NCI-H146 treated with DMSO at 0.1 percent for 48 hours (cell line): ENCODE results near the gene CUL4B.
A peak's percentile ranks its signal among the peaks of the same experiment; 100 is the strongest.
"Not testable (repeated sequence)": the region's sequence is repeated elsewhere in the genome, so short reads cannot be mapped to it uniquely, and the experiment has no call there.

Source experiments
- DNase-seq: peaks from one replicate; lab custom pipeline; 2025; ENCODE audit not compliant: unreplicated experiment; lab: John Stamatoyannopoulos, UW

Gene CUL4B

GRCh38 chrX:120560842-120561633, at the start of gene CUL4B:
Gene CUL4B (minus strand): TSS chrX:120560962. CDS start chrX:120560638, 324 bp downstream.
- DNase-seq, result peak; percentile 76

- DNase-seq, result peak; percentile 37
Observed at GRCh38 chrX:120604361-120604782, 43.6 kb upstream of the CUL4B start.

GRCh38 chrX:120603707-120604360, 43.1 kb upstream of the CUL4B start, which contains the start of gene MCTS1:
Gene MCTS1 (plus strand): TSS chrX:120604101. CDS start chrX:120604237, 136 bp downstream.
- DNase-seq, result peak; percentile 89

DNA sequence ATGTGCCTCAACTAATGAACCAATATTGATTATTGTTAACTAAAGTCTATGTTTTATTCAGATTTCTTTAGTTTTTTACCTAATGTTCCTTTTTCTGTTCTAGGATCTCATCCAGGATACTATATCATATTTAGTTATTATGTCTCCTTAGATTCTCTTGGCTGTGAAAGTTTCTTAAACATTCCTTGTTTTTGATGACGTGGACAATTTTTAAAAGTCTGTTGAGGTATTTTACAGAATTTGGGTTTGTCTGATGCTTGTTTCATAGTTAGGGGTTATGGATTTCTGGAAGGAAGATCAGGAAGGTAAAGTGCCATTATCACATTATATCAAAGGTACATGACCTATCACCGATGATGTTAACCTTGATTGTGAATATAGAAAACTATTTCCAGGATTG, 24.9 kb upstream of the CUL4B start:
- DNase-seq, result no peak

DNA sequence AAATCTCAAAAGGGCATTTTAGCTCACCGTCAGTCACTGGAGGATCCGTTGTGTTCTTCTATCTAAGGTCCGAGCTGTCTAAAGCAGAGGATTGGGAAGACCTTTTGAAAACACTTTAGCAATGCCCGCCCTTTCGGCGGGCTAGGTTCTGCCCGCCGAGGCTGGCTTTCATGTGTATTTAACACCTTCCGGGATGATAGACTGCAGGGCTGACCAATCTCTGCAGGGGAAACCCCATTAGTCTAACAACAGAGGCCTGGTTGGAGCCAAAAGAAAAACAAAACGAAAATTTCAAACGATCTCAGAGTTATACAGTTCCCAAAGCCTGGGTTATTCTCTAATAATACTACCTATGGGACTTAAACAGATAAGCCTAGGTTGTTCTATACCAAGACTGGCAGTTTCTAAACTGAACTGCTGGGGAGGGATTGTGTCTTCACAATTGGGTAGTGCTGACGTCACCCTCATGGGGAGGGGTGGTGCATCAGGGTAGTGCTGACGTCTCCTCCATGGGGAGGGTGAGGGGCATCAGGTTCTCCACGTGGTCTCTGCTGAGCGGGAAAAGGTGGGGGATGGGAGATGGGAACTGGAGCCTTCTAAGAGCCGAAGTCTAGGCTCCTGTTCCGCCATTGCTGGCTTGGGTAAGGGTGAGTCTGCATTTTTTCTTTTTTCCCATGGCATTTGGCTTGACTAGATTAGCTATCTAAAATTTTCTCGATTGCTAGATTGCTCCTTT, 14.8 kb upstream of the CUL4B start:
- DNase-seq, result no peak

GRCh38 chrX:120573806-120574205, 13.0 kb upstream of the CUL4B start:
- DNase-seq, result not testable (repeated sequence)

GRCh38 chrX:120570011-120570600, 9.3 kb upstream of the CUL4B start:
- no peak for DNase-seq

- DNase-seq, result no peak
Observed at GRCh38 chrX:120568609-120569008, 7.8 kb upstream of the CUL4B start.

DNA sequence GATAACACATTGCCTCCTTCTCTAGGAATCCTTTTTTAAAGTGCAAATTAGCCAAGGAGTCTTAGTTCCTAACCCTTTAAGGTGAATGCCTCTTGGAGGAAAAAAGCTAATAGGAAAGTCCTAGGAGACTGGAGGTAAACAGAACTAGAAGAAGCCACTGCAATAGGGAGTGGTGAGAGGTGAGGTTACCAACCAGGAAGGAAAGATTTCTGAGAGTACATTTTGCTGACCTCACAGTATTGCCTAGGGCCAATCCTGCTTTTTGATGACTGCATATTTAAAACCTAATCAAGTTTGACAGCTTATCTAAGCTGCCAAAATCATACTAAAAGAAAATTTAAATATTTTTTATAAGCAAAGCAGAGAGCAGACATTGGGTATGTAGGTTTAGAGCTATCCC, 7.3 kb upstream of the CUL4B start:
- no peak for DNase-seq

GRCh38 chrX:120566817-120567216, 6.1 kb upstream of the CUL4B start:
- DNase-seq, result no peak

GRCh38 chrX:120564925-120565324, 4.2 kb upstream of the CUL4B start:
- no peak for DNase-seq

- DNase-seq, result no peak
Observed at GRCh38 chrX:120562569-120562926, 1.8 kb upstream of the CUL4B start.

DNA sequence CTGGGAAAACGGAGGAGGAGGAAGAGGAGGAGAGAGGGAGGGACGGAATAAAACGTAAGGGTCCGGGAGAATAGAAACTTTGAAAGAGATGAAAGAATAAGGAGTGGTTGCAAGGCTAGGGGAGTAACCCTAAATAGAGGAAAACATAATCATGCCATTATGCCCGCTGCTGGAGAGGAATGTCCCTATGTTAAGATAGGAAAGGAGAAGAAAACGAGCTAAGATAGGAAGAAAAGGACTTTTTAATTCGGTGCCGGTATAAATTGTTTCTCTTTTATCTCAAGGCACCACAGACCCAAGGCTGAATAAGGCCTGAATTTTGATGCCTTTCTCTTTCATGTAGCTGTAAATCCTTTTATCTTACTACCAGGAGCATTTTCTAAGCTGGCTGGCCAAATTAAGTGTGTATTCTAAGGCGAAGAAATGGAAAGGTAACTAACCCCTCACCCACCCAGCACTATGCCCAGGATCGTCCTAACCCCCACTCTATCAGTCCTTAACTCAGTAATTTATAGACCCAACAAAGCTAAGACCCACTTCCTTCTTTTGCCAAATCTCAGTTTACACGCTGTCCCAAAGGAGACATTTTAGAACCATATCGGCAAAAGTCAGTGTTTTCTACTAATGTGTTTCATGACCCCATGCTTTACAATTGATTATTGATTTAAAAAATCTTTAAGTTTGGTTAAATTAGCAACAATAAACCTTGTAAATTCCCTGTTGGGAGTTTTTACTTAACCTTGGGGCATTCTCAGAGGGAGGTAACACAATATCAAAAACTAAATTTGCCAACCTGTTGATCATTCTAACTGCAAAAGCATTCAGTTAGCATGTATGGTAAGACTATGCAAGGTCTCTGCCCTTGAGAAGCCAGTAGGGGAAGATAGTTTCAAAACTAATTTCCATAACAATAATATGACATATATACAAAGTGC, 1.1 kb upstream of the CUL4B start:
- DNase-seq, result peak; percentile 68

DNA sequence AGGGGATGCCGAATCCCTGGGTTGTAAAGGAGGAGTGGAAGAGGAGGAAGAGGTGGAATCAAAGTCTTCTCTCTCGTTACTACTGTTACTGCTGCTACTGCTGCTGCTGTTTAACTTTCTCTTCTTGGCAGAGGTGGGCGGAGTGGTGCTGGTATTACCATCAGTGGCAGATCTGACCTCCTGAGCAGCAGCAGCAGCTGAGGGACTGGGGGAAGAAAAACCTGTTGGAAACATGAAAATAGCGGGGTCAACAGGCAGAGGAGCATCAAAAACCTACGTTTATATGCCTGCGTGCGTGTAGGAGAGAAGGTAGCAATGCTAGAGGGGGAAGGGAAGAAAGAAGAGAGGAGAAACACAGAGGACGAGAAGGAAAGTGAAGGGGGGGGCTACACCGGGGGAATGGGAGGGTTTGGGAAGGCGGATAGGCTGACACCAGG, 339 bp downstream of the CUL4B start:
- DNase-seq, result no peak

GRCh38 chrX:120559804-120560203, 958 bp downstream of the CUL4B start:
- DNase-seq, result peak; percentile 5

DNA sequence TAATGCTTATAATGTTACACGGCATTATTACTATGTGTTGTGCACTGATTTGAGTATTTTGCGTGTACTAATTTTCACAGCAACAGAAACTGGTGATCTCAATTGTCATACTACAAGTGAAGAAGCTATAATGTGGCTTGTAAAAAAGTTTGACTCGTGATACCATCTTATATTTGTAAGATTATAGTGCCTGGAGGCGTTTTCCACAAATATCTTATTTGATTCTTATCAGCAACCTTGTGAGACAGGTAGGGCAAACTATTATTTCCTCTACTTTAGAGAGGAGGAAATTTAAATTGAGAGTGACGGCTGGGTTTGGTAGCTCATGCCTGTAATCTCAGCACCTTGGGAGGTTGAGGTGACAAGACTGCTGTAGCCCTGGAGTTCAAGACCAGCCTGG, 4.5 kb downstream of the CUL4B start:
- no peak for DNase-seq

DNA sequence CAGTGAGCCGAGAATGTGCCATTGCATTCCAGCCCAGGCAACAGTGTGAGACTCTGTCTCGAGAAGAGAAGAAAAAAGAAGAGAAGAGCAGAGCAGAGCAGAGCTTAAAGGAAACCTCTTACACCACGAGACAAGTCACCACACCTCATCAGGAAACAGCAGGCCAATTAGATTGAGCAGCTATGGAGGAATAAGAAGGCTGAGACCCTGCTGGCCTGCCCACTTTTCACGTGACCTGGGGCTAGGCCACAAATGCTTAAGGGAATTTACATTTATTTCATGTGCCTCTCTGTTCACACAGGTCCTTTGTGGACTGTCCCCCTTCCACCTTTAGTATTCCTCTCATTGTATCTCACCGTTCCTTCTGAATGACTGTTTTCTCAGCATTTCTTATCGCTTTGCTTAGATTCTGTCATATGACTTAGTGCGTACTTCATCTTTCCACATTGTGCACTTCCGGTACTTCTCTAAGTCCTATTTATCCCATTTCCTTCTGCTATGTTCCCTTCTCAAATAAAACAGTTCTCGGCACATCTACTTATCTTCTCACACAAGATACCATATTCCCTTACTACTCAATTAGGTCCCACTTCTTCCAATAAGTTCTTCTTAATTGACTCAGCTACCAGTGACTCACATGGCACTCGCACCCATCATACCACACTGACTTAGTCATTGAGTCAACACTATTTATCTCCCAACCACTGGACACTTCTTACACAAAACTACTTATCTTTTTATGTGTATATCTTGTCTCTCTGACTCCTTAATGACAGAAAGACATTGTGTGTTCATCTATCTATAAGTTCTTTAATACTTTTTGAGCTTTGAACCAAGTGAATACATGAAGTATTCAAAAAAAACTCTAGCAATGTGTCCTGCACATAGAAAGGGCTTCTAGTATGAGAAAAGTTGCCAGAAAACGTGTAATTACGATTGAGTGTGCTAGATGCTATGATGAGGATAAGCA, 11.0 kb downstream of the CUL4B start:
- DNase-seq, result no peak

- no peak for DNase-seq
Observed at GRCh38 chrX:120536061-120536460, 24.7 kb downstream of the CUL4B start.
